Adipocyte (in vitro differentiated cells): ENCODE measurements around the gene ERC1.

Experiments
- DNase-seq: peaks from one replicate; pipeline ENCODE4 v3.0.0-alpha.2; 2015; ENCODE audit warnings: low read depth
- H3K27me3 ChIP-seq: replicated peaks from 2 replicates; pipeline ENCODE4 v1.7.0; 2013; ENCODE audit warnings: mild to moderate bottlenecking, low read length, moderate library complexity; ENCODE audit not compliant: control insufficient read depth, insufficient read depth
- H3K36me3 ChIP-seq: 2 replicates; pipeline ENCODE4 v1.7.0; 2013; ENCODE audit warnings: low read length, mild to moderate bottlenecking, moderate library complexity; ENCODE audit not compliant: control insufficient read depth, insufficient read depth, severe bottlenecking
- H3K4me1 ChIP-seq: 2 replicates; pipeline ENCODE4 v1.7.0; 2013; ENCODE audit warnings: mild to moderate bottlenecking, low read length, moderate library complexity; ENCODE audit not compliant: control insufficient read depth, insufficient read depth
- H3K4me3 ChIP-seq: 2 replicates; pipeline ENCODE4 v1.7.0; 2013; ENCODE audit warnings: mild to moderate bottlenecking, low read length, moderate library complexity
- H3K9ac ChIP-seq: 2 replicates; pipeline ENCODE4 v1.7.0; 2013; ENCODE audit warnings: mild to moderate bottlenecking, low read length, moderate library complexity
- H3K9me3 ChIP-seq: 2 replicates; pipeline ENCODE4 v1.7.0; 2013; ENCODE audit warnings: mild to moderate bottlenecking, low read length, moderate library complexity; ENCODE audit not compliant: control insufficient read depth

Gene ERC1

DNA sequence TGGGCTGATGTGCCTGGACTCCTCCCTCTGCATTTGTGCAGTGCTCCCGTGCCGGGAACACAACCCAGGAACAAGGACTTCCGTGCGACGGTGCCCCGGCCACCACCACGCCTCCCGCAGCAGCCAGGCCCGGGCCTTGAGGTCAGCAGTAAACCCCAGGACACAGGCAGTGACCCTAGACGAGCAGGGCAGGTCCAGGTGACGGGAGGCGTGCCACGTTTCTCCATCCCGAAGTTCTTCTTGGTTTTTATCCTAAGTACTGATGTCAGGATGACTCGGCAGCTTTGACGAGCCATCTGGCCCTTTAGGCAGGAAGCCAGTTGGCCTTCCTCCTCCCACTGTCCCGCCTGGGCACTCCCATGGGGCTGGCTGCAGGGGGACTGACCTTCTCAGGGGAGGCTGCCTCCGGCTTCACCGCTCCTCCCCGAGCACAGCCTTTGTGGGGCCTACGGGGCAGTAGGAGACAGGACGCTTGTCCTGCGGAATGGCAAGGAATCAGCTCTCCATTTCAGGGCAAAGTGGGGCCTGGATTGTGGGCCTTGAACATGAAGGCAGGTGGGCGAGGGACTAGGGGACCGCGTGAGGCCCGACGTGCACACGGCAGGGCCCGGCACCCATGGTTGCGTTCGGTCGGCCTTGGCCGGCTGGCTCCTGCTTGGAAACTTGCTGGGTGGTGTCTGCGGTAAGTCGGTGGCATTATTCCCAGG lies 509.2 kb downstream of the ERC1 start:
- H3K9ac ChIP-seq: no peak overlapping the region
- H3K36me3 ChIP-seq: no peaks in the 10 kb centered on the region
- H3K4me1 ChIP-seq: peaks cover 39% of the 10 kb centered on the region
- no peak overlapping the region for H3K4me3 ChIP-seq
- DNase-seq: peak; percentile 11
- no peaks in the 10 kb centered on the region for H3K27me3 ChIP-seq
- H3K9me3 ChIP-seq: no peaks in the 10 kb centered on the region

DNA sequence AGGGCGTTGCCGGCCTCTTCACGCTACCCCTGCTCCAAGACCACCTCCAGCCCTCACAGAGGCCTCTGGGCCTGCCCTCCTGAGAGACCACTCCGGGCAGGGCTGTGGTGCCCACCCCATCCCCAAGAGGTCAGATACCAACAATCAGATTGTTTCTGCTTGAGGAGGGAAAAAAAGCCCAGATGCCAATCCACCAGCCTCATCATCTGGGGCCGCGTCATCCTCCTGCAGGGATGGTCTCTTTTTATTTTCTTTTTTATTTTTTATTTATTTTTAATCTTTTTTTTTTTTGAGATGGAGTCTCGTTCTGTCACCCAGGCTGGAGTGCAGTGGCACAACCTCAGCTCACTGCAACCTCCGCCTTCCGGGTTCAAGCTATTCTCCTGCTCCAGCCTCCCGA lies 510.0 kb downstream of the ERC1 start:
- no peak overlapping the region for H3K4me3 ChIP-seq
- DNase-seq: no peak
- peaks cover 37% of the 10 kb centered on the region for H3K4me1 ChIP-seq
- H3K36me3 ChIP-seq: no peaks in the 10 kb centered on the region
- no peaks in the 10 kb centered on the region for H3K27me3 ChIP-seq
- H3K9me3 ChIP-seq: no peaks in the 10 kb centered on the region
- H3K9ac ChIP-seq: no peak overlapping the region

DNA sequence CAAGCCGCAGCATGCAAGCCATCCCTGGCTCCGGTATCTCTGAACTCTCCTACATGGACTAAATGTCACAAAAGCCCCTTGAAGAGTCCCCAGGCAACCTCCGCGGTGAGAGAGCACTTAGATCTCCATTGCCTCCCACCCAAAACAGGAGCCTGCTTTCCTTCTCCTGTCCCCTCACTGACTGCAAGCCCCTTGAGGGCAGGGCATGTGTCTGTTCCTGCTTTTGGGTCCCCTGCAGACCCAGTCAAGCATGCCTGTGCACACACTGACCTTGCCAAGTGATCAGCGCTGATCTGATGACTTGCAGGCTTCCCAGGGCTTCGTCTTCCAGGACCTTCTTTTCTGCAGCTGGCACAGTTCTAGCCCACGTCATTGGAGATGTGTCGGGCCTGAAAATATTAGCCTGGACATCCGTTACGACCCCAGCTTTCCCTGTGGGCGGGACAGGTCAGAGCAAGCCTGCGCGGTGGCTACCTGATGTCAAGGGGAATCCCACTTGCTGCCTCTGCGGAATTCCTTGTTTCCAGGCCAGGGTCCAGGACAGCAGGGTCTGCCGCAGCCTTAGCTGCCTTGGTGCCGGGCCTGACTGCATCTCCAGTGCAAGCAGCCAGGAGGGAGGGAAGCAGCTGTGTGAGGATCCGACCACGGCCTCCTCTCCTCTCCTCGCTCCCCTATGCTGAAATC lies 510.8 kb downstream of the ERC1 start:
- Histone ChIP-seq H3K4me3 (no peak overlapping the region), H3K27me3 (no peaks in the 10 kb centered on the region), H3K9me3 (no peaks in the 10 kb centered on the region), H3K36me3 (no peaks in the 10 kb centered on the region), H3K4me1 (peaks cover 29% of the 10 kb centered on the region), H3K9ac (no peak overlapping the region)
- DNase-seq: no peak

DNA sequence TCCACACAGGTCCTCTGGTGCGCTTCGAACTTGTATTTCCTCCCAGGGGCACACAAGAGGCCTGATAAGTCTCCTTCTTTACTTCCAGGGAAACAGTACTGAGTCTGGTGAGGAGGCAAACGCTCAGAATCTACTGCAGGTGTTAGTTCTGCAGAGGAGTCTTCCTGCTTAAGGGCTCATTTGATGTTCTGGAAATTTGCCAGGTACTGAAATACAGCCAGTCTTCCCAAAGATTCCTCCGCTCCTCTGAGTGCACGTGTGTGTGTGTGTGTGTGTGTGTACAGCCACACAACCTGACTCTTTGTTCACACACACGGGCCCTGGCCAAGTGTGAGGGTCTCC lies 511.3 kb downstream of the ERC1 start:
- H3K9me3 ChIP-seq: no peaks in the 10 kb centered on the region
- H3K36me3 ChIP-seq: no peaks in the 10 kb centered on the region
- H3K4me1 ChIP-seq: peaks cover 24% of the 10 kb centered on the region
- DNase-seq: no peak
- H3K9ac ChIP-seq: no peak overlapping the region
- H3K4me3 ChIP-seq: no peak overlapping the region
- no peaks in the 10 kb centered on the region for H3K27me3 ChIP-seq

GRCh38 chr12:1502831-1503230 lies 511.8 kb downstream of the ERC1 start:
- Histone ChIP-seq H3K27me3 (no peaks in the 10 kb centered on the region), H3K4me3 (no peak overlapping the region), H3K9me3 (no peaks in the 10 kb centered on the region), H3K4me1 (peaks cover 19% of the 10 kb centered on the region), H3K9ac (no peak overlapping the region), H3K36me3 (no peaks in the 10 kb centered on the region)
- no peak for DNase-seq

DNA sequence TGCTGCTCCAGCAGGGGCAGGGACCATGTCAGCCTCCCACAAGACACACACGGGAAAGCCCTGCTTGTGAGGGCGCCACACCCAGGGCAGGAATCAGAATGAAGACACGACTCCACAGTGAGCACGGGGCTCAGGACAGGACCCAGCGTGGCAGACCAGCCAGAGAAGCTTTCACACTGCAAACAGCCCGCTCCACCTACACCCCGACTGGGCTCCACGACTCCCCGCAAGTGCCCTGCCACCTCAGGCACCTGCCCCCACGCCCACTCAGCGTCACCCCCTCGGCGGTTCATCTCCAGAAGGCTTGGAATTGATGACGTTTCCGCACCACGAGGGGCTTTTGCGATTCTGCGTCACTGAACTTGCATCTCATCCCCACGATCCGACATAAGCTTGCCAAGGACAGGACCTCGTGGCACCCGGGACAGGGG lies 512.3 kb downstream of the ERC1 start:
- Histone ChIP-seq H3K4me1 (peaks cover 18% of the 10 kb centered on the region), H3K9me3 (no peaks in the 10 kb centered on the region), H3K27me3 (no peaks in the 10 kb centered on the region), H3K36me3 (no peaks in the 10 kb centered on the region), H3K9ac (no peak overlapping the region), H3K4me3 (no peak overlapping the region)
- DNase-seq: no peak

GRCh38 chr12:1504304-1504894 lies 513.4 kb downstream of the ERC1 start:
- peaks cover 18% of the 10 kb centered on the region for H3K4me1 ChIP-seq
- H3K9ac ChIP-seq: no peak overlapping the region
- no peak overlapping the region for H3K4me3 ChIP-seq
- DNase-seq: no peak
- H3K9me3 ChIP-seq: no peaks in the 10 kb centered on the region
- no peaks in the 10 kb centered on the region for H3K36me3 ChIP-seq
- no peaks in the 10 kb centered on the region for H3K27me3 ChIP-seq

GRCh38 chr12:1504895-1505311 lies 513.9 kb downstream of the ERC1 start:
- Histone ChIP-seq H3K9me3 (no peaks in the 10 kb centered on the region), H3K27me3 (no peaks in the 10 kb centered on the region), H3K9ac (no peak overlapping the region), H3K4me3 (no peak overlapping the region), H3K36me3 (no peaks in the 10 kb centered on the region), H3K4me1 (peaks cover 21% of the 10 kb centered on the region)
- no peak for DNase-seq

- no peak overlapping the region for H3K4me3 ChIP-seq
- H3K9ac ChIP-seq: no peak overlapping the region
- DNase-seq: no peak
- no peaks in the 10 kb centered on the region for H3K9me3 ChIP-seq
- no peaks in the 10 kb centered on the region for H3K36me3 ChIP-seq
- no peaks in the 10 kb centered on the region for H3K27me3 ChIP-seq
- peaks cover 21% of the 10 kb centered on the region for H3K4me1 ChIP-seq
Measured at GRCh38 chr12:1505576-1505975, 514.6 kb downstream of the ERC1 start.

- Histone ChIP-seq H3K9ac (no peak overlapping the region), H3K27me3 (no peaks in the 10 kb centered on the region), H3K4me3 (no peak overlapping the region), H3K9me3 (no peaks in the 10 kb centered on the region), H3K4me1 (peaks cover 17% of the 10 kb centered on the region), H3K36me3 (no peaks in the 10 kb centered on the region)
- DNase-seq: no peak
Measured at GRCh38 chr12:1507308-1507707, 516.3 kb downstream of the ERC1 start.

DNA sequence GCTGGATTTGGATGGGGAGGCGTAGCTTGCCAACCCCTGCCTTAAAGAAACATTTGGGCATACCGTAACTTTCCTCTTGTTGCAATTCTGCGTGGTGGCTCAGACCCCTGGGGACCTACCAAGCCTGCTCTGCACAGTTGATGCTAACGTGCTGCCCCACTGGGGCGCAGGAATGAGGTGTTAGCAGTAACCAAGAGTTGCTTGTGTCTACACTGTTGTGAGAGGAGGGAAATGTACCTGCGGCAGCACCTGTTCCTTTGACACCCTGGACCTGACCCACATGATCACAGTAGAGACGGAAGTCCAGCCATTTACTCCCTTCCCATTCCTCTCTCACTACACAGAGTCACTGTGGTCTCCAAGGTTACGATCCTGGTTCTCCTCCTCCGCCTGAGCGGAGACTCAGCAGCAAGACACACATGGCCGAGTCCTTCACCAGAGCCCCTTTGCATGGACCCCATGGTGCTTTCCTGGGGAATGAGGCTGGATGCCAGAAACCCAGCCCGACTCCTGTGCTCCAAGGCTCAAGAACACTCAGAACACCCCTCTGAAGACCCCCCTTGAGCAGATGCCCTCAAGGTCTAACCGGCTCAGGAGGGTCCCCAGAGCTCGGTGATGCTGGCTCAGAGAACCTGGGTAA lies 518.5 kb downstream of the ERC1 start:
- Histone ChIP-seq H3K4me1 (peaks cover 9% of the 10 kb centered on the region), H3K36me3 (no peaks in the 10 kb centered on the region), H3K9me3 (no peaks in the 10 kb centered on the region), H3K4me3 (no peak overlapping the region), H3K9ac (no peak overlapping the region), H3K27me3 (no peaks in the 10 kb centered on the region)
- no peak for DNase-seq
